Suppressor macrophage treated with lipopolysaccharide for 4 hours (primary cell): ENCODE results near the gene SMOC2.

ENCODE experiments used
- DNase-seq: peaks from one replicate; pipeline ENCODE4 v3.0.0-alpha.2; 2020

SMOC2 gene

DNA sequence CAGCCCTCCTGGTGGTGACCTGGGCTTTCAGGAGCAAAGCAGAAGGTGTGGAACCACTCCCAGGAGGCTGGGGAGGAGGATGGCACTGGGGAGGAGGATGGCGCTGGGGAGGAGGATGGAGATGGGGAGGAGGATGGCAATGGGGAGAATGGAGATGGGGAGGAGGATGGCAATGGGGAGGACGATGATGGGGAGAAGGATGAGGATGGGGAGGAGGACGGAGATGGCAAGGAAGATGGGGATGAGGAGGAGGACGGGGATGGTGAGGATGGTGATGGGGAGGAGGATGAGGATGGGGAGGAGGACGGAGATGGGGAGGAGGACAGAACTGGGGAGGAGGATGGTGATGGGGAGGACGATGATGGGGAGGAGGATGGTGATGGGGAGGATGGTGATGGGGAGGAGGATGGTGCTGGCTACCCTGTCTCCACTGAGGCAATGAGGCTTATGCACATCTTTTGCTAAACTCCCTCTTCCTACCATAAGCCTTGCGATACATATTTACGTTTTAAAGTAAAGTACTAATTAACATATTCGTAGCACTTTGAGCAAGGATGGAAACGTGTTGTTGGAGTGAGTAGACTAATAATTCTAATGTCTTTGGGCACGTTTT lies 7.4 kb downstream of the SMOC2 start:
- DNase-seq, result no peak

DNA sequence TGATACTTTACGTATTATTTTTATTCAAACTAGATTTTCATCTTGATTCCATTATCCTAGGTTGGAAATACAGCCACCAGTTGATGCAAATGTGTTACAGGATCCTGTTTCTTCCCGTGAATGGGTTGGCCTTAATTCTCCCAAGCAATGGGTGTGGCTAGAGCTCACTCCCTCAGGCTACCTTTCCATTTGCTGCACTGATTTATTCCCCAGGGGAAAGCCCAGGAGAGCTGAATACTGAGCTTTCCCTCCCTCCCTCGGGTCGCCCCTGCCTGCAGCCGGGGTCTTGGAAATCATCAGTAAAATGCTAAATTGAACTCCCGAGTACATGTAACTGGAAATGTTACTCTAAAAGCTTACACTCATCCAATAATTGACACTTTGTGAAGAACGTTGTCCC lies 9.9 kb downstream of the SMOC2 start:
- no peak for DNase-seq

DNA sequence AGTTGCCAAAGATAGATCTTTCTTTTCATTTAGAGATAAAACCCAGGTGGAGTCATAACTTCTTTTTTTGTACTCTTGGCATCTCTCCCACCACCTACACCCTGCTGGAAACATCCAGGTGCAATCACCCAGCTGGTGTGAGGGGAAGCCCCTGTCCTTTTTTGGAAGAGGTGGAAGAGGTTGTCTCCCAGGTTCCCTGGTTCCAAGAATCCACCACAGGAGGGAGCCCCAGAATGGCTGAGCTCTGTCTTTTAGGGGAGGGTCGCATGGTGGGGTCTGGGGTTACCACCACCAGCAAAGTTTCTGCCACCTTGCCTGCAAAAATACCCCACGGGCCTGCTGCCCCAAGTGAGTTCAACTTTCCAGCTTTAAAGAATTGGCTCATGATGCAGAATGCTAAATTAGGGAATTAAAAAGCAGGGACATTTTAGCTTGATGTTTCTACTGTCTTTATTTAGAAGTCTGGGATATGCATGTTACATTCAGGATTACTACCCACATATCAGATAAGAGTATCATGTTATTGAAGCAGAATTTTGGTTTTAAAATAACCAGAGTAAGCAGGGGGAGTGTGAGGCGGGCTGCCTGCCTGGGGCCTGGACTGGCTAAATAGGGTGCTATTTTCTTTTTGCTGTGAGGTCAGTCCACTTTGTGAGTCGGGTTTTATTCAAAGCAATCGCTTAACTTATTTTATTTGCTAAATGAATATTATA lies 11.0 kb downstream of the SMOC2 start:
- no peak for DNase-seq

DNA sequence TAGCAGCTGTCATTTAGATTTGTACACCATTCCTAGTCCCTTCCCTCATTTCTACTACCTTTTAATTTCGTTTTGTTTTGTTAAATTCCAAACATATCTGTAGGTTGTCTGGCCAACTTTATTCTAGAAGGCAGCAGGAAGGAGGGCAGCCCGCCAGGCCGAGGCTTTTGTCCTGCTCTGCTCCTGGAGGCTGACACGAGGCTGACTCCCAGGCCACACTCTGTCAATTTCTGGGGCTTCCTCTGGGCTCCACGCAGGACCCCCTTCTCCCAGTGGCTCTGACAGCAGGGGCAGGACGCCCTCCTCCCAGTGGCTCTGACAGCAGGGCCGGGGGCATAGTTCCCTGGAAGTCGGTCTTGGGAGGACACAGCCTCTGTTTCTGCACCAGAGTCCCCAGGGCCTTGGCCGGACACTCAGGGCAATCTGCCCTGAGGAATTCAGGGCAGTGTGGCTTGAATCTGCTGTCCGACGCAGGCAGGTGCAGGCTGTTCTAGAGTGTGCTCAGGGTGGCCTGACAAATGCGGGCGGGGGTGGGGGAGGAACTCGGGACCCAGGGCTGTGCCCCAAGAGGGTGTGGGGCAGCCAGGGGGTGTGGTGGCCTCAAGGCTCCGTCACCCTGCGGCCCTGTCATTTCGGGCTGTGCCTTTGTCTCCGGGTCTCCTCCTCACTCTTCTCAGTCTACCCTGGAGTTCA lies 11.8 kb downstream of the SMOC2 start:
- no peak for DNase-seq

DNA sequence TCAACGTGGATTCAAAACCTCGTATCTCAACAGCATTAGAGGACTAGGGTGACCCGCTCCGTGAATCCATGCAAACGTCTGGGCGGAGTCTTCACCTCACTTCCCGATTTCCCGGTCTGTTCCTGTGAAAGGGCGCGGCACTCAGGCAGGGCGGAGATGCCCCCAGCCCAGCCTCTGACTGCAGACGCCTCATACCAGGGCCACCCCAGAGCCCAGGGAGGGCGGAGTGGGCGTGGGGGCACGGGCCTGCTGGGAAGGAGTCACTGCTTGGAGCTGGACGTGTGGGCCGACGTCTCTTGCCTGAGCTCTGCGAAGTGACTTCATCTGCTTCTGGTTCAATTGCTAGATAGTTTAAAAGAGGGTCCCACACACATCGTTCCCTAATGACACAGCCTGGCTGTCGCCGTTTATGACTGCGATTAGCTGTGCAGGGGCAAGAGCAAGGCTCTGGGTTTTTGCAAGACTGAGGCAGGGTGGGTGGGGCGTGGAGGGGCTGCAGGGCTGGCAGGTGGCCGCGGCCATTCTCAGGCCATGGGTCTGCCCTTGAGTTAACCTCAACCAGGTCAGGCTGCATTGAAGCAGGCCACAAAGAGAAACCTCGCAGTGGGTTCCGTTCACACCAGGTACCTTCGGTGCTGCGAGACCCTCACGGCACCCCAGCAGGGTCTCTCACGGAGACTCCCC lies 15.0 kb downstream of the SMOC2 start:
- DNase-seq, result no peak

DNA sequence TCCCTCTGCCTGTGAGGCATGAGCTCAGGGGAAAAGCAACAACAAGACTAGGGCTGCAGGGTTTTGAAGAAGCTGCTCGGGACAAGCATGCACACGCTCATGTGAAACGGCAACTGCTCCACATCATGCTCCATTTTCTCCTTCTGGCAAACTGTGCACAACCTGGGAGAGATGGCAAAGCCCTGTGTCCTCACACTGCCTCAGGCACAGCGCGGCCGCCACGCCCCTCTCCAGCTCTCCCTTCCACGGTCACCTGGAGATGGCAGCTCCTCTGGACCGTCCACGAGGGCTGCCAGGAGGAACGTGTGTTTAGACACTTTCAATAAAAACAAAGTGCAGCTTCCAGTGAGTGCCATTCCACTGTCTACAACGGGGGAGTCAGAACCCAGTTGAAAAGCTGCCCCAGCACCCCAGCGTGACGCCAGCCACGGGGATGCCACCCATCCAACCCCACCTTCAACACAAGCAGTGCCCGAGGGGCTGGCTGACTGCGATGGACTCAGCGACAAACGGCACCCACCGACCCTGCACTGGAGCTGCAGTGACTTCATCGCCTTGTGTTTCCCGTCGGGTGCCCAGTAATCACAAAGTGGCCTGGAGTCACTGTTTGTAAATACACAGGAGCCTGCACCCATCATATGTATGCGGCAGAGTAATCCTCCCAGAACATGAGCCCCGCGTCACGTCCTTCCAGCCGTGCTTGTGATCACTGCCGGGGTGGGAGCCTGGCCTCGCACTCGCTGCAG lies 16.1 kb downstream of the SMOC2 start:
- no peak for DNase-seq

DNA sequence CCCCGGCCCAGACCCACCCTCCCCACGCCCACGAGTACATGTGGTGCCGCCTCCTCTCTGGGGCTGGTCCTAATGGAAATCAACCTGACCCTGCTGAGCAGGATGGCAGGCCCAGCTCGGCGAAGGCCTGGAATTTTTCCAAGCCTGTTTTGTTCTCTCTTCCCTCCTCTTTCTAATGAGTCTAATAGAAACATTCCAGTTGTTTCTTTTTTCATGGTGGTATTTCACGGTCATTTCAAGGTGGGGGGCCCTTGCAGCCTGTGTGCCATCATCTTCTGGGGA lies 16.6 kb downstream of the SMOC2 start:
- no peak for DNase-seq

DNA sequence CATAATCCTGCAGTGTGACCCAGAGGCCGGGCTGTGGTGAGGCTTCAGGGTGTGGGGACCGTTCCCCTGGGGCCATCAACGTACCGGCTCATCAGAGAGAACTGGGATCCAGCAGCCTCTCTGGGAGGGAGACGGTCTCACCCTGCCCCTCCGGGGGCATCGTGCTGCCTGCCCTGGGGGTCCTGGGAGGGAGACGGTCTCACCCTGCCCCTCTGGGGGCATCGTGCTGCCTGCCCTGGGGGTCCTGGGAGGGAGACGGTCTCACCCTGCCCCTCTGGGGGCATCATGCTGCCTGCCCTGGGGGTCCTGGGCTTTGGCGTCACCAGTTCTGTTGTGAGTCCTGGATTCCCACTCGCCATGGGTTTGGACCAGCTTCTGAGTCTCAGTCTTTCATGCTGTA lies 17.1 kb downstream of the SMOC2 start:
- DNase-seq, result no peak

DNA sequence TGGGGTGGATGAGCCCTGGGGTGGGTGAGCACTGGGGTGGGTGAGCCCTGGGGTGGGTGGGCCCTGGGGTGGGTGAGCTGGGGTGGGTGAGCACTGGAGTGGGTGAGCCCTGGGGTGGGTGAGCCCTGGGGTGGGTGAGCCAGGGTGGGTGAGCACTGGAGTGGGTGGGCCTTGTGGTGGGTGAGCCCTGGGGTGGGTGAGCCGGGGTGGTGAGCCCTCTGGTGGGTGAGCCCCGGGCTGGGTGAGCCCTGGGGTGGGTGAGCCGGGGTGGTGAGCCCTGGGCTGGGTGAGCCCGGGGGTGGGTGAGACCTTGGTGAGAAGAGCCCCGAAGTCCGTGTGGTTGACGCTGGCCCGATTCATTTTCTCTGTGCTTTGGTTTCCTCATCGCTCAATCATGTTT lies 18.6 kb downstream of the SMOC2 start:
- no peak for DNase-seq

DNA sequence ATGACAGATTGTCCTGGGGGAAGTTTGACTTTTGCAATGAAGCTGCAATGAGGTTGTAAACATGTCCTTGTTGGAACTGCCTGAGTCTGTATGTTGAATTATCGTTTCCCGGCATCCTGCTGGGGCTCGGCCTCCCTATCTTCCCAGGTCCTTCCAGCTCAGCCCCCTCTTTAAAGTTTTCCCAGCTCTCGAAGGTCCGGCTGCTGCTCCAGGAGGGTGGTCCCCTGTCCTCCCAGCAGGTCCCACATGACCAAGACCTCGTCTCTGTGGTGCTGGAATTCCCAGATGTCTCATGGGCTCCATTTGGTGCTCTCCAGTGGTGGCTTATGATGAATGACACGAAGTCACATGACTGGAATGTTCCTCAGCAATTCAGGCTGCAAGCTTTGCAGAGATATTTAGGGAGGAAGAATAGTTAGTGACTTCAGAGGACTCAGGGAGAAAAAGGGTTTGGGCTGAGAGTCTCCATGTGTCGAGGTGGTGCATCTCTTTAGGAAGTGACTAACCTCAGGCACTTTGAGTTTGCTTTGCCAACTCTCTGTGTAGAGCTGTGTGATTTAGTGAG lies 21.4 kb downstream of the SMOC2 start:
- DNase-seq, result no peak

DNA sequence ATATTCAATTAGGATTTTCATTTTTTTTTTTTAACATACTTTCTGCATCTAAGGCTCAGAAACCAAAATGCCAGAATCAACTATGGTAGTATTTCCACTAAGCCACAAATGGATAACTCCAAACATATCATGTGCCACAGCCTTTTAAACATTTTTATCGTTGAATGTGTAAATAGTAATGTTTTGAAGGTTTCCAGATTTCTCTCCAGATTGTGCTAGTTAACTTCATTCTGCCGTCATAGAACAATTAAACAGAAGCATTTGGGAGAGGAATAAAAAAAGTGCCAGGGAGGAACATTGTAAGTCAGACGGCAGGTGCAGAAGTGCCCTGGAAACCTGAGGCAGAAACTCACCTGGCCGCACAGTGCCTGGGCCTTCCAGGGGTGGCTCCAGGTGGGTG lies 23.6 kb downstream of the SMOC2 start:
- DNase-seq, result no peak

DNA sequence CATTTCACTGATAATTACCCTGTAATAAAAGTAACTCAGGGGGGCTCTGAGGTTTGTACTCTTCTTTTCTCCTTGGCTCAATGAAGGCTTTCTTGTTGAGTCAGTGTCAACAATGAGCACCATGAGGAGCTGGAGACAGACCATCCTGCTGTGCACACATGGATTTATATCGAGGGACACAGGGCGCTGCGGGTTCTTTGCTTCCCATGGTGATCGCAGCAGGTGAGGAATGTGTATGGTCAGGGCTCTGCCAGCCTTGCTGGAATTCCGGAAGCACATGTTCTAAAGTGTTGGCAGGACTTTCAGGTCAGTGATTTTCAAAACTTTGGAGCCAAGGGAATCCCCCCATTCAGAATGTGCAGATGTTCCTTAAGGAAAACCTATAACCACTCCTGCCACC lies 27.1 kb downstream of the SMOC2 start:
- no peak for DNase-seq

DNA sequence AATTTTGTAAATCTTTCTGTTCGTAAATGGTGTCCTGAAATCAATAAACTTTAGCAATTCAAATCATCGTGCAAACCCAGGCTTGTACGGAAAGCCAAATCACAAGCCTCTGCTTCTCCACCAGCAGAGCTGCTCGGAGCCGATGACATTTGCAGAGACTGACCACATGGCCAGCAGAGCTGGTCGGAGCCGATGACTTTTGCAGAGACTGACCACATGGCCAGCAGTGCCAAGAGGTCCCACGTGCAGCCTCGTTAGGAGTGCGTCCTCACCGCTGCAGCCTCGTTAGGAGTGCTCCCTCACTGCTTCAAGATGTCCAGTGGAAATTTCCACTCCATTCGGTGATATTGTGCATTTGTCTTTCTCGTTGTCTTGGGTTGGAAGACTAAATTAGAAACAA lies 28.5 kb downstream of the SMOC2 start:
- DNase-seq, result no peak

DNA sequence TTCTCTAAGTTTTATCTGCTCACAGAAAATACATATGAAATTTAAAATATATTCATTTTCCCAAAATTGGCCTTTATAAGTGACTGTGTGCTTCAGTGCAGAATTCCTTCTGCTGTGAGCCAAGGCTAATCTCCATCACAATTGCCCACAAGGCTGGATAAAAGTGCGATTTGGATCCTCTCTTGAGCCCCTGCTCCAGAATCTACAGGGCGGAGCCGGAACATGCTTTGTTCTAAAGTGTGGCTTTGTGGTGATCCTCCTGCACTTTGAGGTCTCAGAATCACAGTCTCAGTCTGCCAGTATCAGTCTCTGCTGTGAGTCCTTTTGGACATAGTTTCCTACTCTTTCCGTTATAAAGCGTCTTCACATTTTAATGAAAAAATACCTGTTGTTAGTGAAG lies 28.9 kb downstream of the SMOC2 start:
- no peak for DNase-seq

DNA sequence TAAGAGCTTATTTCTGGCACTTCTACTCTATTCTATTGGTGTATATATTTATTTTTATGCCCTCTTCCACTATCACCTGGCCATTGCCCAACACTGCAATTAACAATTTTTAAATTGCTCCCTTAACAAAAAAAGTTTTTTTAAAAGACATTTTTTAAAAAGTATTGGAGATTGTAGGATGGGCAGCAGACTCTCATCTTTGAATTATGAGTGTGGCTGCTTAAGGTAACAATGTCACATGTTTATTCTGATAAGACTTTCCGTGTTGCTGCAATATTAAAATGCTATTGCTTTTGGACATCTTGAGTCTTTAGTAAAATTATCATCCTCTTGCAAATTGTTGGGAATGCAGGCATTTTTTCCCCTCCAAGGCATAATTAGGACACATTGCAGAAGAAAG lies 31.4 kb downstream of the SMOC2 start:
- DNase-seq, result no peak

DNA sequence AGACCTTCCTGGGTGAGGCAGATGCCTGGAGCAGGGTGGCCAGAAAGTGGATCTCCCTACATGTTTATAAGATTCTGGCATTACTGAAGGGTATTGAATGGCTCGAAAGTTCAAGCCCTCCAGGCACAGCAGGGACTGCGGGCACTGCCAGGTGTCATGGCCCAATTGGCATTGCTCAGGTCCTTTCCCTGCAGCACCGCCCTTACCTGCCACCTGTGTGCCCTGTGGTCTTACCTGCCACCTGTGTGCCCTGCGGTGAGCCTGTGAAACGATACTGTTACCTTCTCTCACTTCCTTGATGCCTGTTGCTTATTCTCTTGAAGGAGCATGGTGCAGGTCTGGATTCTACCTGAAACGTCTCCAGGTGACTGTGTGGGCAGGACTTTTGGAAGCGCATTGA lies 32.2 kb downstream of the SMOC2 start:
- no peak for DNase-seq

DNA sequence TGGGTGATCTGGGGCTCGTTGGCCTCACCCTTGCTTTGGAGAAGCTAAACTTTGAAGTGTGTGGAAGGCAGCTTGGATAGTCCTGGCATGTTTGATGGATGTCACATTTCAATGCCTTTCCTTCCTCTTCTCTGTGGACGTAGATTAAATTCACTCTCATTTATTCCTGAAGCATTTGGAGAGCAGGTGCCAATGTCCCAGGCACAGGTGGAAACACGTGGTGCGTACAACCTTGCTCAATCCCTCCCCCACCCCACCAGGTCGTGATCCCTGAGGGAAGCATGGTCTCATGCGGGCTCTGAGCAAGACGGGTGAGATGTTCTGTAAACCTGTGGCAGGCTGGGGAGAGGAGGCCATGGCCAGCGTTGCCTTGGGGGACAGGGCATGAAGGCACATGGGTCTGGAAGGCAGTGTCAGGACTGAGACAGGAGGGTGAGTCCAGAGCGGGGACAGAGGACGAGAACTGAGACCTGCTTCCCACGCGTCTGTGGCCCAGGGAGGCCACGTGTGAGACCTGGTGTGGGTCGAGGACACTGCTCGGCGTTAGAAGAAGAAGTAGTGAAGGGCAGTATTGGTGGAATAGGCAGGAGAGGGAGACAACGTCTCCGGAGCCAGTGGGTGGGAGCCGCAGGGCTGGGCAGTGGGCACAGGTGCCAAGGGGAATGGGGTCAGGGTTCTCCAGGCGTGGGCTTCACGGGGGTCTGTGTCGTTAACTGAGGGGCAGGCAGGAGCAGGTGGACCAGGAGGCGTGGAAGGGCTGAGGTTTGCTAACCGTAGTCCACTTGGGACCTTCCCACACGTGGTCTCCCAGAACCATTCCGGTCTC lies 34.4 kb downstream of the SMOC2 start:
- no peak for DNase-seq

DNA sequence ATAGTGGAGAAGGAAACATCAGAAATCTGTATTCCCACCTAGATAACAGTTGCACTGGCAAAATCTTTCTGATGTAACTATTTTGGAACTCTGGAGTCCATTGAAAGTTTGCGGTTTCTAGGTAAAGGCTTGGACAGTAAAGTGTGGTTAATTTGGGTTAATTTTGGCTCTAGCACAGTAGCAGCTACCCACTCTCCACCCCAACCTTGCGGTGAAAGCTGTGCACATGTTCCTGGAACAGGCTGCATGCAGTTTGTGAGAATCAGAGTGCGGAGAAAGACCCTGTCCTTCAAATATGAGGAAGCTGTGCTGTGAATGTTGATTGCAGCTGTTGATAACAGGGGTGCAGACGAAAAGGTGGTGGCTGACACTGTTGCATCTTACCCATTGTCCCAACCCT lies 38.4 kb downstream of the SMOC2 start:
- no peak for DNase-seq

DNA sequence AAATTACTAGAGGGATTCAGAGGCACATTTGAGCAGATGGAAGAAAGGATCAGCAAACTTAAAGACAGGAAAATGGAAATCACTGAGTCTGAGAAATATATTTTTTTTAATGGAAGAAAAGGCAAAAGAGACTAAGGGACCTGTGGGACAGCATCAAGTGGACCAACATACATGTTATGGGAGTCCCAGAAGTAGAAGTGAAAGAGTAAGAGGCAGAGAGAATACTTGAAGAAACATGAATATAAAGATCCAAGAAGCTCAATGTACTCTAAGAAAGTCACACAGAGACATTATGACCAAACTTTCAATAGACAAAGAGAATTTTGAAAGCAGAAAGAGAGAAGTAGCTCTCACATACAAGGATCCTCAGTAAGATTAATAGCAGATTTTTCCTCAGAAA lies 39.5 kb downstream of the SMOC2 start:
- DNase-seq, result no peak

DNA sequence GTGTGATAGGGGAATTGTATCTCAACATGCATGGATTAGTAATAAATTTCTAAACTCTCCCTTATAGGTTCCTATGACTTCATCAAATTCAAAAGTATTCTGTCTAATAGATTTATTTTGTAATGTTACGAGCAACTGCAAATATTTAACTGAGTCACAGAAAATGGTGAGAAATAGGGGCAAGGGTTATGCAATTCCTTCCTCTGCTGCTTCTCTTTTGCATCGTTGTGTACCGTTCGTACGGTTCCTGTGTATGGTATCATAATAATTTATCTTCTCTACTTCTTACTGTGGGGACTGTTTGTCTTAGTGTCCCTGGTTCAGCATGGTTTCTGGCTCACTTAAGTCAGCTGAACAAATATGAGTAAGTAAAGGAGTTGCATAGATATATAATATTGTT lies 44.8 kb downstream of the SMOC2 start:
- no peak for DNase-seq

DNA sequence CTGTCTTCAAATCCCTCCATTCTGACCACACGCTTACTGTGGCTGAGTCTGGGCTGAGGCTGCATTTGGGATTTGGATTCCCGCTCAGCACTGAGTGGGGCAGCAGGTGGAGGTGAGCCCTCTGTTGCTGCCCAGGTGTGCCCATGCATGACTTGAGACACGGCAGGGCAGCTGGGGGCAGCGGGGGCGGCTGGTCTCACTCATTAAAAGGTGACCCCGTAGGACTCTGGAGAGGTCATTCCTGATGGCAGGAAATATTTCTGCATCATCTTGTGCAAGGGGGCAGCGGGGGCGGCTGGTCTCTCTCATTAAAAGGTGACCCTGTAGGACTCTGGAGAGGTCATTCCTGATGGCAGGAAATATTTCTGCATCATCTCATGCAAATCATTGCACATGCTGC lies 49.8 kb downstream of the SMOC2 start:
- no peak for DNase-seq

DNA sequence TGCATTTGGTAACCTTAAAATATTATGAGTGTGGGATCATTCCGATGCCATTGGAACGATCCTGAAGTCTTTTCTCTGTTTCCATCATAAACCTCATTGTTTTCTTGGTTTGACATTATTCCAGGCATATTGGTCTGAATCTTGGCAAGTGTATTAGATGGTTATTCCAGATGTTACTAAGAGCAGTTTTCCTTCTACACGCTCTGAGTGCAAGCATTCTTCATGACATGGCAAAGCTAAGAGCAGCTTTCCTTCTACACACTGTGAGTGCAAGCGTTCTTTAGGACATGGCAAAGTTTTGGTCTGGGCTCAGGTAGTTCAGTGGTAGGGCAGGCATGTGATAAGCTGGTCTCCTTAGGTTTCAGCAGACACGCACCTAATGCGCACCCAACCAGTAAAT lies 53.0 kb downstream of the SMOC2 start:
- DNase-seq, result no peak
